Right lobe of liver (tissue), 6 donors: ENCODE results near the gene OAF. TPM values are rescaled to one million over a fixed set of nuclear protein-coding genes. Genes with fewer than 3 reads are reported as not detected.
"Not testable (repeated sequence)": the region's sequence is repeated elsewhere in the genome, so short reads cannot be mapped to it uniquely, and the experiment has no call there.

Experiments used
- ATAC-seq, 4 donors: fragments of 200-7000 bp; cut with Tn5 transposase; one replicate each; pipeline ENCODE4 v1.9.1; 2020; ENCODE audit warnings: mild to moderate bottlenecking in 4 of 4, moderate library complexity in 4 of 4
- DNase-seq, 3 donors: peaks; one replicate each; pipeline ENCODE4 v3.0.0-alpha.2; 2020
- H3K27ac ChIP-seq, 3 donors: fragments of 200-600 bp; one replicate each; pipeline ENCODE4 v1.8.0; 2022
- H3K27me3 ChIP-seq, 2 donors: fragments of 200-600 bp; one replicate each; pipeline ENCODE4 v1.8.0; 2022
- H3K36me3 ChIP-seq, 4 donors: fragments of 200-600 bp; sonication (generic) in 1 of 4; one replicate each; pipeline versions ENCODE4 v1.5.1 to v1.8.0; 2017 to 2022; ENCODE audit warnings: control low read depth in 1 of 4
- H3K4me1 ChIP-seq, 4 donors: fragments of 200-600 bp; sonication (generic) in 1 of 4; one replicate each; pipeline versions ENCODE4 v1.5.1 to v1.8.0; 2017 to 2022; ENCODE audit warnings: control low read depth in 1 of 4
- H3K4me3 ChIP-seq, 3 donors: fragments of 200-600 bp; one replicate each; pipeline ENCODE4 v1.8.0; 2022
- H3K9me3 ChIP-seq, 4 donors: fragments of 200-600 bp; sonication (generic) in 1 of 4; one replicate each; pipeline versions ENCODE4 v1.5.1 to v1.8.0; 2017 to 2022; ENCODE audit warnings: control low read depth in 1 of 4
- CTCF ChIP-seq, 4 donors: fragments of 200-600 bp in 3 of 4; fragments of 450-650 bp in 1 of 4; IDR thresholded peaks; one replicate each; pipeline versions ENCODE4 v1.5.1 to v1.8.0; 2016 to 2022; ENCODE audit warnings: antibody characterized with exemption in 4 of 4, mild to moderate bottlenecking in 2 of 4
- POLR2A ChIP-seq: fragments of 450-650 bp; IDR thresholded peaks from one replicate; pipeline ENCODE4 v1.6.1; 2017; ENCODE audit warnings: antibody characterized with exemption, mild to moderate bottlenecking
- WGBS: methylation state at CpG from one replicate; pipeline ENCODE4 v1.1.6; 2018; ENCODE audit warnings: low coverage, low lambda C conversion rate; ENCODE audit not compliant: insufficient coverage; ENCODE audit errors: missing lambda C conversion rate; 5-methylcytosine and 5-hydroxymethylcytosine counted together
- intact Hi-C, 2 donors: fragments of 100-400 bp; cut with DNase I; formaldehyde crosslinking; loops; one replicate each; pipeline versions ENCODE4 v1.11.2 to v1.14.1; 2022
- total RNA-seq, 6 experiments: library from RNA; depleted of rRNA in 2 of 6; stranded (reverse); fragments of >200 nt in 2 of 6; fragmentation: NEBNext Ultra II Directional in 3 of 6; extraction: Animal tissue kit (Norgen Biotek cat#: 25700) in 3 of 6; gene quantifications; one replicate each; pipeline versions ENCODE4 v1.1.0 to v1.2.4, GENCODE V29; 2016 to 2023
- donor health status: DM: no; HTN: yes; CAD: no.
- donor health status: DM: no; HTN: no; CAD: no.
- donor health status: DM: no; HTN: no; CAD: no.
- donor health status: DM: no; HTN: yes; CAD: no.
- donor health status: DM: no; HTN: yes; CAD: no.

OAF gene
- total RNA-seq, 6 experiments from 2014 or later = 199 to 271 (median 220) TPM

- no peak overlapping the region for H3K4me3 ChIP-seq
- ATAC-seq (no peak), DNase-seq (no peak)
- H3K9me3 ChIP-seq = no peaks in the 10 kb centered on the region
- TF ChIP-seq CTCF (IDR thresholded peaks at IDR 0.05) (no peak), POLR2A (no peak)
- no peaks in the 10 kb centered on the region for H3K4me1 ChIP-seq
- intact Hi-C loops = no loop called here
- WGBS = no CpG with 5 or more reads among the region's 2 CpGs
- H3K27me3 ChIP-seq = no peaks in the 10 kb centered on the region
- H3K27ac ChIP-seq = no peak overlapping the region
- H3K36me3 ChIP-seq = no peaks in the 10 kb centered on the region
These were observed 61.5 kb downstream of the OAF start for GRCh38 chr11:120272303-120272702.

- no peak for ATAC-seq
- no peaks in the 10 kb centered on the region for H3K36me3 ChIP-seq
- intact Hi-C loops = no loop called here
- TF ChIP-seq CTCF (IDR thresholded peaks at IDR 0.05) (no peak), POLR2A (no peak)
- no peaks in the 10 kb centered on the region for H3K9me3 ChIP-seq
- no peaks in the 10 kb centered on the region for H3K4me1 ChIP-seq
- no peaks in the 10 kb centered on the region for H3K27me3 ChIP-seq
- 91% methylated on average over 1 of the region's 2 CpGs for WGBS
- no peak overlapping the region for H3K27ac ChIP-seq
- H3K4me3 ChIP-seq = no peak overlapping the region
- DNase-seq = no peak
These were observed 62.6 kb downstream of the OAF start for GRCh38 chr11:120273432-120273831.

- H3K27me3 ChIP-seq, H3K36me3 ChIP-seq, intact Hi-C loops, H3K4me1 ChIP-seq, H3K9me3 ChIP-seq, H3K27ac ChIP-seq, ATAC-seq, H3K4me3 ChIP-seq, DNase-seq: not testable (repeated sequence)
- WGBS = 78% methylated on average over 2 of the region's 2 CpGs
These were observed 63.1 kb downstream of the OAF start for GRCh38 chr11:120273956-120274355.

- Histone ChIP-seq H3K27me3 (no peaks in the 10 kb centered on the region), H3K9me3 (no peaks in the 10 kb centered on the region), H3K36me3 (no peaks in the 10 kb centered on the region), H3K4me1 (no peaks in the 10 kb centered on the region), H3K4me3 (no peak overlapping the region), H3K27ac (no peak overlapping the region)
- intact Hi-C loops = no loop called here
- ATAC-seq = no peak
- no peak for TF ChIP-seq POLR2A
- no peak for TF ChIP-seq CTCF (IDR thresholded peaks at IDR 0.05)
- 84% methylated on average over 5 of the region's 5 CpGs for WGBS
- DNase-seq = no peak
These were observed 68.7 kb downstream of the OAF start for GRCh38 chr11:120279502-120279901.

Other genes with a start within 250 kb of the OAF start
- gene TRIM29, start 72.9 kb upstream of the OAF start, total RNA-seq = 1 to 10 TPM in 4 of 6 experiments, not detected in 2; 1.1 to 2.1 (median 1.3) TPM
- not detected for gene POU2F3, start 29.1 kb downstream of the OAF start, total RNA-seq
- 1 to 10 TPM in 1 of 6 experiments, under 1 TPM in 5; 0.07 to 1.3 (median 0.38) TPM for gene TLCD5, start 114.3 kb downstream of the OAF start, total RNA-seq
- gene ARHGEF12, start 125.4 kb downstream of the OAF start, total RNA-seq = 100 to 1,000 TPM in 3 of 6 experiments, 10 to 100 TPM in 3; 75.1 to 113 (median 94.0) TPM